K562 (cell line): Measurements from ENCODE around the gene CMTR2. TPM values are rescaled to one million over a fixed set of nuclear protein-coding genes. Genes with fewer than 3 reads are reported as not detected.

Source experiments
- BRF2 ChIP-seq: IDR thresholded peaks from 3 replicates; pipeline ENCODE4 v1.6.1; 2011; ENCODE audit warnings: borderline replicate concordance, mild to moderate bottlenecking; ENCODE audit not compliant: insufficient read length, insufficient read depth
- C11orf30 ChIP-seq: fragments of 450-650 bp; IDR thresholded peaks from 2 replicates; pipeline ENCODE4 v1.6.1; 2016; ENCODE audit warnings: low read depth, mild to moderate bottlenecking
- FIP1L1 ChIP-seq: fragments of 200-400 bp; formaldehyde crosslinking; IDR thresholded peaks from 2 replicates; pipeline ENCODE4 v1.6.1; 2018; ENCODE audit warnings: mild to moderate bottlenecking, low read depth, low read length; ENCODE audit not compliant: poor library complexity, severe bottlenecking
- GATA2 ChIP-seq: sonication (generic); formaldehyde crosslinking; IDR thresholded peaks from 2 replicates; pipeline ENCODE4 v1.4.0; 2020; ENCODE audit warnings: mild to moderate bottlenecking, missing genetic modification reagents
- KAT2B ChIP-seq: IDR thresholded peaks from one replicate; pipeline ENCODE4 v1.6.1; 2012; ENCODE audit warnings: low read depth, mild to moderate bottlenecking, control low read depth, inconsistent platforms, low read length, moderate library complexity
- KLF1 ChIP-seq: fragments of 450-650 bp; IDR thresholded peaks from 2 replicates; pipeline ENCODE4 v1.6.1; 2016; ENCODE audit warnings: missing genetic modification characterization, missing compliant biosample characterization
- MXI1 ChIP-seq: IDR thresholded peaks from 2 replicates; pipeline ENCODE4 v1.6.1; 2011; ENCODE audit warnings: low read depth, mild to moderate bottlenecking, improper control_type of control experiment, low read length
- RAD51 ChIP-seq: fragments of 450-650 bp; IDR thresholded peaks from 2 replicates; pipeline ENCODE4 v1.7.1; 2016; ENCODE audit warnings: low read depth, mild to moderate bottlenecking, borderline replicate concordance
- SIN3B ChIP-seq: fragments of 450-650 bp; IDR thresholded peaks from 2 replicates; pipeline ENCODE4 v1.6.1; 2017; ENCODE audit warnings: low read depth, mild to moderate bottlenecking, moderate library complexity
- TARDBP ChIP-seq: fragments of 450-650 bp; IDR thresholded peaks from 2 replicates; pipeline ENCODE4 v1.6.1; 2016
- TFE3 ChIP-seq: fragments of 450-650 bp; formaldehyde crosslinking; IDR thresholded peaks from 2 replicates; pipeline ENCODE4 v1.4.0; 2020; ENCODE audit warnings: mild to moderate bottlenecking, mixed read lengths
- YY1 ChIP-seq, 3 experiments: IDR thresholded peaks; 2 replicates each; pipeline ENCODE4 v1.6.1; 2011; ENCODE audit warnings: low read length in 2 of 3, mild to moderate bottlenecking in 2 of 3, moderate library complexity in 2 of 3, borderline replicate concordance in 1 of 3, control low read depth in 1 of 3, low read depth in 1 of 3; ENCODE audit not compliant: insufficient read depth in 3 of 3, insufficient replicate concordance in 2 of 3, control insufficient read depth in 1 of 3, insufficient read length in 1 of 3; ENCODE audit errors: extremely low read depth in 1 of 3
- ZBTB11 ChIP-seq, 3 experiments: fragments of 200-800 bp in 1 of 3; fragments of 250-450 bp in 1 of 3; fragments of 450-650 bp in 1 of 3; sonication (Bioruptor Pico) in 1 of 3; sonication (Bioruptor generic) in 1 of 3; formaldehyde crosslinking in 1 of 3; IDR thresholded peaks; 2 replicates each; pipeline versions ENCODE4 v1.6.1 to v1.8.0; 2016 to 2022; ENCODE audit warnings: mild to moderate bottlenecking in 2 of 3, missing genetic modification characterization in 2 of 3, missing compliant biosample characterization in 1 of 3, moderate library complexity in 1 of 3
- ZNF511 ChIP-seq: sonication (generic); formaldehyde crosslinking; IDR thresholded peaks from 2 replicates; pipeline ENCODE4 v1.8.0; 2022; ENCODE audit warnings: mild to moderate bottlenecking, missing genetic modification reagents
- polyA plus RNA-seq, 8 experiments: library from polyadenylated mRNA; depleted of rRNA in 4 of 8; stranded (reverse) in 5 of 8; unstranded in 3 of 8; fragments of >200 nt; fragmentation: Nextera tagmentation in 2 of 8; fragmentation: Illumina TruSeq in 1 of 8; extraction: Ambion mirVana in 2 of 8; extraction: Trizol in 1 of 8; gene quantifications; 2 replicates each; pipeline versions ENCODE4 v1.2.1 to v1.2.3, GENCODE V29; 2011 to 2014; ENCODE audit warnings: inconsistent platforms in 1 of 8, missing spikeins in 1 of 8
- total RNA-seq, 7 experiments: library from RNA; depleted of rRNA in 6 of 7; stranded (reverse); fragments of >200 nt in 6 of 7; fragmentation: Illumina TruSeq in 2 of 7; extraction: Trizol in 2 of 7; gene quantifications; 2 replicates each; pipeline versions ENCODE4 v1.2.1 to v1.2.3, GENCODE V29; 2011 to 2021; ENCODE audit warnings: low replicate concordance in 1 of 7

The CMTR2 gene
- total and polyA plus RNA-seq, 9 of the 15 experiments (the other 6 are each of a cell fraction or from before 2014, with no cell fraction given), result 4.6 to 24.8 (median 12.7) TPM

GRCh38 chr16:71288890-71289731 is at the start of gene CMTR2 (continued):
- TF ChIP-seq ZNF511 (CRISPR knock-in tag) (peak; percentile 63; the same call in 1 of the 2 replicates), YY1 (IDR thresholded peaks at IDR 0.05; ENCODE audit: borderline replicate concordance in 1 of 3, control insufficient read depth in 1 of 3, extremely low read depth in 1 of 3, insufficient read depth in 3 of 3, insufficient read length in 1 of 3, insufficient replicate concordance in 2 of 3, low read depth in 1 of 3, low read length in 2 of 3) (peak in 1 of 3 experiments; percentile 62), FIP1L1 (peak; percentile 65), SIN3B (0 out of 2 replicates have a peak, but pooled peaks have one; percentile 14), MXI1 (no peak), TARDBP (peak; percentile 57; the same call in 1 of the 2 replicates), KLF1 (tag) (0 out of 2 replicates have a peak, but pooled peaks have one; percentile 60), ZBTB11 (CRISPR knock-in tag; IDR thresholded peaks at IDR 0.05) (peak in 1 of 3 experiments; percentile 81; a peak in 3 of 6 replicates), GATA2 (CRISPR knock-in tag) (peak; percentile 75), BRF2 (no peak), KAT2B (no peak), C11orf30 (peak; percentile 16; the same call in 1 of the 2 replicates), TFE3 (CRISPR knock-in tag) (peak; percentile 96), RAD51 (peak; percentile 95)
